ENCODE measurements around the gene SPATS2. TPM values are rescaled to one million over a fixed set of nuclear protein-coding genes. Genes with fewer than 3 reads are reported as not detected.

Gene SPATS2
- polyA plus RNA-seq, 1 of the 3 experiments (the other 2 are of a cell fraction): 72.9 TPM

GRCh38 chr12:49338830-49339463, 28.3 kb upstream of the SPATS2 start:
- POLR2A ChIA-PET: interaction anchor here (2.6 kb wide), 1 partner anchor 16 kb away, joined by 8 read pairs; the partner anchor contains the start of gene TROAP

More at GRCh38 chr12:49338830-49339463, 28.3 kb upstream of the SPATS2 start:
- Histone ChIP-seq H3K36me3 (replicated peaks in 1 of 2; ENCODE audit: control insufficient read depth in 1 of 2, insufficient read depth in 2 of 2, low read length in 1 of 2) (no peaks in the 10 kb centered on the region), H3F3A (replicated peaks; ENCODE audit: insufficient read depth) (peaks cover 17% of the 10 kb centered on the region), H3K4me1 (ENCODE audit: control insufficient read depth in 1 of 2, insufficient read depth in 2 of 2, low read depth in 1 of 2, low read length in 1 of 2) (peaks cover 0 to 21% of the 10 kb centered on the region in 2 experiments; a peak in 1 of 4 replicates), H3K79me2 (ENCODE audit: insufficient read depth) (no peaks in the 10 kb centered on the region), H3K27ac (ENCODE audit: low read depth in 2 of 2, low read length in 1 of 2) (no peak overlapping the region), H3K9me3 (no peaks in the 10 kb centered on the region), H3K9me2 (no peaks in the 10 kb centered on the region), H3K4me3 (ENCODE audit: low read depth in 2 of 2, low read length in 1 of 2) (no peak overlapping the region), H3K27me3 (ENCODE audit: insufficient read depth) (no peaks in the 10 kb centered on the region), H2AFZ (ENCODE audit: low read depth) (no peak overlapping the region), H4K20me1 (ENCODE audit: insufficient read depth) (no peaks in the 10 kb centered on the region), H3K4me2 (no peak overlapping the region), H3K9ac (no peak overlapping the region)
- TF ChIP-seq REST (IDR thresholded peaks at IDR 0.05; ENCODE audit: low read depth, low read length): no peak
- TF ChIP-seq FOXM1 (IDR thresholded peaks at IDR 0.05; ENCODE audit: low read depth): no peak
- TF ChIP-seq, protein P1, sequence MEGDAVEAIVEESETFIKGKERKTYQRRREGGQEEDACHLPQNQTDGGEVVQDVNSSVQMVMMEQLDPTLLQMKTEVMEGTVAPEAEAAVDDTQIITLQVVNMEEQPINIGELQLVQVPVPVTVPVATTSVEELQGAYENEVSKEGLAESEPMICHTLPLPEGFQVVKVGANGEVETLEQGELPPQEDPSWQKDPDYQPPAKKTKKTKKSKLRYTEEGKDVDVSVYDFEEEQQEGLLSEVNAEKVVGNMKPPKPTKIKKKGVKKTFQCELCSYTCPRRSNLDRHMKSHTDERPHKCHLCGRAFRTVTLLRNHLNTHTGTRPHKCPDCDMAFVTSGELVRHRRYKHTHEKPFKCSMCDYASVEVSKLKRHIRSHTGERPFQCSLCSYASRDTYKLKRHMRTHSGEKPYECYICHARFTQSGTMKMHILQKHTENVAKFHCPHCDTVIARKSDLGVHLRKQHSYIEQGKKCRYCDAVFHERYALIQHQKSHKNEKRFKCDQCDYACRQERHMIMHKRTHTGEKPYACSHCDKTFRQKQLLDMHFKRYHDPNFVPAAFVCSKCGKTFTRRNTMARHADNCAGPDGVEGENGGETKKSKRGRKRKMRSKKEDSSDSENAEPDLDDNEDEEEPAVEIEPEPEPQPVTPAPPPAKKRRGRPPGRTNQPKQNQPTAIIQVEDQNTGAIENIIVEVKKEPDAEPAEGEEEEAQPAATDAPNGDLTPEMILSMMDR (IDR thresholded peaks at IDR 0.05): no peak
- TF ChIP-seq FOSL2 (IDR thresholded peaks at IDR 0.05; ENCODE audit: borderline replicate concordance, low read depth): no peak
- no peak for TF ChIP-seq GATA2 (CRISPR knock-in tag; IDR thresholded peaks at IDR 0.05)
- TF ChIP-seq EP300 (IDR thresholded peaks at IDR 0.05; ENCODE audit: borderline replicate concordance in 1 of 2, low read depth in 1 of 2, low read length in 1 of 2): no peak
- no peak for TF ChIP-seq POLR2AphosphoS5 (IDR thresholded peaks at IDR 0.05; ENCODE audit: low read depth, low read length)
- TF ChIP-seq CHD2 (IDR thresholded peaks at IDR 0.05; ENCODE audit: low read length, partially characterized antibody): no peak
- no peak for TF ChIP-seq RFX5 (IDR thresholded peaks at IDR 0.05; ENCODE audit: low read length)
- no peak for TF ChIP-seq EZH2phosphoT487 (IDR thresholded peaks at IDR 0.05; ENCODE audit: borderline replicate concordance, low read depth)
- no peak for TF ChIP-seq TEAD4 (IDR thresholded peaks at IDR 0.05; ENCODE audit: borderline replicate concordance, insufficient read depth)
- no peak for TF ChIP-seq USF2 (IDR thresholded peaks at IDR 0.05; ENCODE audit: borderline replicate concordance, low read depth, low read length)
- no peak for TF ChIP-seq GABPA (IDR thresholded peaks at IDR 0.05; ENCODE audit: low read depth)
- WGBS (ENCODE audit: low lambda C conversion rate): 68% methylated on average over 6 of the region's 6 CpGs
- CTCF ChIA-PET: interaction anchor here (0.9 to 15.9 kb wide), 5 partner anchors 8 to 275 kb away, joined by 3 to 658 read pairs (median 9); partner anchors contain the start of genes DNAJC22 and PRPH
- no peak for DNase-seq
